KMS-11 (cell line): ENCODE results near the gene PGAP6.
"Not testable (repeated sequence)": the region's sequence is repeated elsewhere in the genome, so short reads cannot be mapped to it uniquely, and the experiment has no call there.

ENCODE experiments used
- H2AFZ ChIP-seq: fragments of 200-600 bp; sonication (generic); 2 replicates; pipeline ENCODE4 v1.6.1; 2016; ENCODE audit warnings: antibody characterized with exemption, mixed run types, low read depth
- H3K27ac ChIP-seq: fragments of 200-600 bp; sonication (generic); 2 replicates; pipeline ENCODE4 v1.6.1; 2016; ENCODE audit warnings: mild to moderate bottlenecking, mixed run types
- H3K27me3 ChIP-seq: fragments of 200-600 bp; sonication (generic); 2 replicates; pipeline ENCODE4 v1.6.1; 2017; ENCODE audit warnings: mild to moderate bottlenecking, low read depth, mixed run types, moderate library complexity; ENCODE audit not compliant: insufficient read depth
- H3K36me3 ChIP-seq: fragments of 200-600 bp; sonication (generic); 2 replicates; pipeline ENCODE4 v1.6.1; 2017; ENCODE audit warnings: mild to moderate bottlenecking, mixed run types; ENCODE audit not compliant: insufficient read depth
- H3K4me1 ChIP-seq: fragments of 200-600 bp; sonication (generic); 2 replicates; pipeline ENCODE4 v1.6.1; 2016; ENCODE audit warnings: mild to moderate bottlenecking, low read depth, mixed run types; ENCODE audit not compliant: poor library complexity, severe bottlenecking
- H3K4me2 ChIP-seq: fragments of 200-600 bp; sonication (generic); 2 replicates; pipeline ENCODE4 v1.7.0; 2016; ENCODE audit warnings: mild to moderate bottlenecking, mixed run types
- H3K4me3 ChIP-seq: fragments of 200-600 bp; sonication (generic); IDR thresholded peaks from 2 replicates; pipeline ENCODE4 v1.6.1; 2017; ENCODE audit warnings: low read depth, low read length, mixed read lengths; ENCODE audit not compliant: insufficient read depth
- H3K79me2 ChIP-seq: fragments of 200-600 bp; sonication (generic); 2 replicates; pipeline ENCODE4 v1.6.1; 2016; ENCODE audit warnings: low read depth, mixed run types; ENCODE audit not compliant: insufficient read depth
- H3K9ac ChIP-seq: fragments of 200-600 bp; sonication (generic); 2 replicates; pipeline ENCODE4 v1.6.1; 2016; ENCODE audit warnings: mild to moderate bottlenecking, mixed run types
- H4K20me1 ChIP-seq: fragments of 200-600 bp; sonication (generic); 2 replicates; pipeline ENCODE4 v1.6.1; 2016; ENCODE audit warnings: mild to moderate bottlenecking, mixed run types; ENCODE audit not compliant: insufficient read depth
- TF ChIP-seq, protein P1 (sequence below): fragments of 200-600 bp; sonication (generic); conservative IDR thresholded peaks from 2 replicates; pipeline ENCODE4 v1.6.1; 2017; ENCODE audit warnings: low read depth, mild to moderate bottlenecking, antibody characterized with exemption, low read length, moderate library complexity, mixed read lengths

The PGAP6 gene

DNA sequence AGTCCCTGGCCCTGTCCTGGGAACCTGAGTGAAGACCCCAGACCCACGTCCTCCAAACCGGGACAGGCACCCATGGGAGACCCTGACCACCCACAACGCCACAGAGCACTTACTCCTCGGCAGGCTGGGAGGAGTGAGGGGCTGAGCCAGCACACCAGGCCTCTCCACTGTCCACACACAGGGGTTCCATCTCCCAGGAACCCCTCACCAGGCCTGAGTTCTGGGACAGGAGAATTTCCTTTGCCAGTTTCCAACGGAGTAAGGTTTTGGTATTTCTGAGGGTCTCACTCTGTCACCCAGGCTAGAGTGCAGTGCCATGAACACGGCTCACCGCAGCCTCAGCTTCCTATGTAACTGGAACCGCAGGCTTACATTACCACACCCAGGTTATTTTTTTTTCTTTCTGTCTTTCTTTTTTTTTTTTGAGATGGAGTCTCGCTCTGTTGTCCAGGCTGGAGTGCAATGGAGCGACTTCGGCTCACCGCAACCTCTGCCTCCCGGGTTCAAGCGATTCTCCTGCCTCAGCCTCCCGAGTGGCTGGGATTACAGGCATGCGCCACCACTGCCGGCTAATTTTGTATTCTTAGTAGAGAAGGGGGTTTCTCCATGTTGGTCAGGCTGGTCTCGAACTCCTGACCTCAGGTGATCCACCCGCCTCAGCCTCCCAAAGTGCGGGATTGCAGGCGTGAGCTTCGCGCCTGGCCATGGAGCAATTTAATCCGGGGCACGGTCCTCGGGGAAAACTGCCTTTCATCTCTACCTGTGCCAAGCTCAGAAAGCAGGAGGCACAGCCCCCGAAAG is 1.6 kb downstream of the PGAP6 start:
- Histone ChIP-seq H4K20me1 (no peaks in the 10 kb centered on the region), H3K4me2 (peak overlapping the region; percentile 83; the same call in 1 of the 2 replicates), H3K9ac (no peak overlapping the region), H2AFZ (no peak overlapping the region), H3K27me3 (no peaks in the 10 kb centered on the region), H3K4me3 (no peak overlapping the region), H3K36me3 (no peaks in the 10 kb centered on the region), H3K27ac (no peak overlapping the region), H3K4me1 (peaks cover 15% of the 10 kb centered on the region), H3K79me2 (no peaks in the 10 kb centered on the region; the same call in 1 of the 2 replicates)
- TF ChIP-seq, protein P1, sequence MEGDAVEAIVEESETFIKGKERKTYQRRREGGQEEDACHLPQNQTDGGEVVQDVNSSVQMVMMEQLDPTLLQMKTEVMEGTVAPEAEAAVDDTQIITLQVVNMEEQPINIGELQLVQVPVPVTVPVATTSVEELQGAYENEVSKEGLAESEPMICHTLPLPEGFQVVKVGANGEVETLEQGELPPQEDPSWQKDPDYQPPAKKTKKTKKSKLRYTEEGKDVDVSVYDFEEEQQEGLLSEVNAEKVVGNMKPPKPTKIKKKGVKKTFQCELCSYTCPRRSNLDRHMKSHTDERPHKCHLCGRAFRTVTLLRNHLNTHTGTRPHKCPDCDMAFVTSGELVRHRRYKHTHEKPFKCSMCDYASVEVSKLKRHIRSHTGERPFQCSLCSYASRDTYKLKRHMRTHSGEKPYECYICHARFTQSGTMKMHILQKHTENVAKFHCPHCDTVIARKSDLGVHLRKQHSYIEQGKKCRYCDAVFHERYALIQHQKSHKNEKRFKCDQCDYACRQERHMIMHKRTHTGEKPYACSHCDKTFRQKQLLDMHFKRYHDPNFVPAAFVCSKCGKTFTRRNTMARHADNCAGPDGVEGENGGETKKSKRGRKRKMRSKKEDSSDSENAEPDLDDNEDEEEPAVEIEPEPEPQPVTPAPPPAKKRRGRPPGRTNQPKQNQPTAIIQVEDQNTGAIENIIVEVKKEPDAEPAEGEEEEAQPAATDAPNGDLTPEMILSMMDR, result no peak

DNA sequence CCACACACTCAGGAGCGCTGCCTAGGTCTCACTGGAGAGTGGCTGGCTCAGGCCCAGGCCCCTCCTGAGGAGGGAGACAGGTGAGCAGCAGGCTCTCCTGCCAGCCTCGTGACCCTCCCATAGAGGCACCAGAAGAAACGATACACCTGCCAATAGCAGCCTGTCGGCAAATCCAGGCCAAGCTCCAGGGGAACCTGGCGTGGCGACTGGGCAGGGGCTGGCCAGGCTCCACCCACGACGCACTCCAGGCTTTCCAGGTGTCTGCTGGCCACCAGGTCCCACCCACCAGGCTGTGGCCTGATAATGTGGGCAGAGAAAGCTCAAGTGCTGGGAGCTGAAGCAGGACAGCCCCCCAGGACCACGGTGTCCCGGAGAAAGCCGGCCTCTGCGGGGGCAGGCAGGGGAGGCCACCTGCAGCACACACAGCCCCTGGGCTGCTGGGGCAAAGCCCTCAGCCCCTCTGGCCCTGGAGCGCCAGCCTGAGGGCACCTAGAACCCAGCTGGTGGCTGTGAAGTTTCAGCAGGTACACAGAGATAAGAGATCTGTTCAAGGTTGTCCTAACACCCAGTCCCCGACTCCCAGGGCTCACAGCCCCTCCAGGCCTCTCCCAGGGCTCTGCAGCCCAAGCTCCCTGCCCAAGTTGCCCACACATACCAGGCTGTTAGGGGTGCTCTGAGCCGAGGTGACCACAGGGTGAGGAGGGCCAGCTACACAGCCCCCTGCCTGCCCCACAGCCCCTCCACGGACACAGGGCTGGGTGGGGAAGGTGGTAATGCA is 2.4 kb downstream of the PGAP6 start:
- Histone ChIP-seq H3K9ac (no peak overlapping the region), H3K4me3 (no peak overlapping the region), H4K20me1 (no peaks in the 10 kb centered on the region)

DNA sequence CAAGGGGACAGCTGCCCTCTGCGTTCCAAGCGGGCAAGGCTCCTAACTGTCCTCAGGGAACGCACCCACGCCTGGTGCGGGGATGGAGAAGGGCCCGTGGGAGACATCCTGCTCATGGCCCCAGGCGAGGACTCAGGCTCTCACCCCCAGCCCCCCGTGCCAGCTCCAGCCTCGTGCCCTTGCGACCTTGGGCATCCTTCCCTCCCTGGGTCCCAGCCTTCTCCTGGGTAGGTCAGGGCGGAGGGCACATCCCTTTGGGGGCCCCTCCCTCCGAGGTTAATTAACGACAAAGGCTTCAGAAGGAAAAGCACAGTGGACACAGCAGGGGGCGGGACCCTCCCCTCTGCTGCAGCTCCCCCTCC is 3.0 kb downstream of the PGAP6 start:
- TF ChIP-seq, protein P1, result no peak
- Histone ChIP-seq H2AFZ (no peak overlapping the region), H3K4me3 (no peak overlapping the region), H3K4me2 (no peak overlapping the region), H3K36me3 (no peaks in the 10 kb centered on the region), H3K4me1 (peaks cover 15% of the 10 kb centered on the region), H3K79me2 (no peaks in the 10 kb centered on the region; the same call in 1 of the 2 replicates), H3K9ac (no peak overlapping the region), H3K27me3 (no peaks in the 10 kb centered on the region), H3K27ac (no peak overlapping the region), H4K20me1 (no peaks in the 10 kb centered on the region)

More for the DNA sequence above, 2.4 kb downstream of the PGAP6 start:
- Histone ChIP-seq H3K79me2 (no peaks in the 10 kb centered on the region; the same call in 1 of the 2 replicates), H3K27ac (no peak overlapping the region), H3K27me3 (no peaks in the 10 kb centered on the region), H3K4me2 (no peak overlapping the region), H3K4me1 (peaks cover 15% of the 10 kb centered on the region), H3K36me3 (no peaks in the 10 kb centered on the region), H2AFZ (no peak overlapping the region)
- TF ChIP-seq, protein P1, result no peak

DNA sequence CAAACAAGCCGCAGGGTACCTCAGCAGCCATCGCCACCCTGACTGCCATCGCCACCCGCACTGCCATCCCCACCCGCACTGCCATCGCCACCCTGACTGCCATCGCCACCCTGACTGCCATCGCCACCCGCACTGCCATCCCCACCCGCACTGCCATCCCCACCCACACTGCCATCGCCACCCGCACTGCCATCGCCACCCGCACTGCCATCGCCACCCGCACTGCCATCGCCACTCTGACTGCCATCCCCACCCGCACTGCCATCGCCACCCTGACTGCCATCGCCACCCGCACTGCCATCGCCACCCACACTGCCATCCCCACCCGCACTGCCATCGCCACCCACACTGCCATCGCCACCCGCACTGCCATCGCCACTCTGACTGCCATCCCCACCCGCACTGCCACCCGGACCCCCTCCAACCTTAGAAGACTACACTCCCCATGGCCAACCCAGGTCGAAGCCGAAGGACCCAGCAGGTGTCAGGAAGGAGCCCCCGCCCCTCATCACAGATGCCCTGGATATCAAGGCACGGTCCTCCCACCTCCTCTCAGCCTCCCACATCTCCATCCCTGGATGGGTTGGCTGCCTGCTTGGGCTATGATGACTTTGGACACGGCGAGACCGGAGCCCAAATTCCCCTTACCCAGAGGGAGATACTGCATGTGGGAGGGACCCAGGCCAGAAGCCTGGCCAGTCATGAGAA is 3.5 kb downstream of the PGAP6 start:
- H3K9ac ChIP-seq, H3K4me3 ChIP-seq, H2AFZ ChIP-seq, H3K27ac ChIP-seq, H4K20me1 ChIP-seq, H3K36me3 ChIP-seq, H3K27me3 ChIP-seq, H3K4me2 ChIP-seq, H3K79me2 ChIP-seq: not testable (repeated sequence)
- H3K4me1 ChIP-seq, result peaks cover 15% of the 10 kb centered on the region
